Activated CD8-positive, alpha-beta memory T cell treated with anti-CD3 and anti-CD28 coated beads for 24 hours (primary cell): ENCODE measurements around the gene STK17A.
A peak's percentile ranks its signal among the peaks of the same experiment; 100 is the strongest.

Source experiments
- DNase-seq: peaks from one replicate; pipeline ENCODE4 v3.0.0-alpha.2; 2020

STK17A gene

DNA sequence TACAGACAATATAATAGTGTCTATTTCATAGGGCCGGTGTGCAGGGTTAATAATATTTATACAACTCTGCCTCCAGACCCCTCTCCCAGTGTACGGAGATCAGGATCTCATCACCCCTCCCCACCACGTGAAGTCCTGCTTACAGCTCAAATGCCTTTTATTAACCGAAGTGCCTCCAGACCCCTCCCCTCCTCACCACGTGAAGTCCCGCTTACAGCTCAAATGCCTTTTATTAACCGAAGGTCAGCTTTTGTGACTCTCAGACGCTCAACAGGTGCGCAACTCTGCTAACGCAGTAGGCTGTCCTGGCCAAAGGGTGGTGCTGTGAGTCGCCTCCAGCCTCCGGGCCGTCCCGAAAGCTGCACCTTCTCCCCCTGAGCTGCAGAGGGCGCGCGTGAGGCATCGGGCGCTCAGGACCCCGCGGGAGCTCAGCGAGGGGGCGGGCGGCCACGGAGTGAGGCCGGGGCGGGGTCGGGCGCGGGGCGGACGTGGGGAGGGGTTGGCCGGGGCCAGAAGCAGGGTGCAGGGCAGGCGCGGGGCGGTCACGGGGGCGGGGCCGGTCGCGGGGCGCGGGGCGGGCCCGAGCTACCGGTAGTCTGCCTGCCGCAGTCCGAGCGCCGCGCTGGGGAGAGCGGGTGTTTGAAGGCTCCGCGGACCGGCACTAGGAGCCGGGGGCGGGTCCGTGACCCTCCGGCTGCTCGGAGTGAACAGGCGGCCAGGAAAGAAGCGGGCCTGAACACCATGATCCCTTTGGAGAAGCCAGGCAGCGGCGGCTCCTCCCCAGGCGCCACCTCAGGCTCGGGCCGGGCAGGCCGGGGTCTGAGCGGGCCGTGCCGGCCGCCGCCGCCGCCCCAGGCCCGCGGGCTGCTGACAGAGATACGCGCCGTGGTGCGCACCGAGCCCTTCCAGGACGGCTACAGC is at the start of gene STK17A:
Gene STK17A (plus strand): TSS at position 606 of the 921 bp plus-strand sequence. CDS start 136 bp downstream, at position 742.
- DNase-seq, result peak; percentile 98

DNA sequence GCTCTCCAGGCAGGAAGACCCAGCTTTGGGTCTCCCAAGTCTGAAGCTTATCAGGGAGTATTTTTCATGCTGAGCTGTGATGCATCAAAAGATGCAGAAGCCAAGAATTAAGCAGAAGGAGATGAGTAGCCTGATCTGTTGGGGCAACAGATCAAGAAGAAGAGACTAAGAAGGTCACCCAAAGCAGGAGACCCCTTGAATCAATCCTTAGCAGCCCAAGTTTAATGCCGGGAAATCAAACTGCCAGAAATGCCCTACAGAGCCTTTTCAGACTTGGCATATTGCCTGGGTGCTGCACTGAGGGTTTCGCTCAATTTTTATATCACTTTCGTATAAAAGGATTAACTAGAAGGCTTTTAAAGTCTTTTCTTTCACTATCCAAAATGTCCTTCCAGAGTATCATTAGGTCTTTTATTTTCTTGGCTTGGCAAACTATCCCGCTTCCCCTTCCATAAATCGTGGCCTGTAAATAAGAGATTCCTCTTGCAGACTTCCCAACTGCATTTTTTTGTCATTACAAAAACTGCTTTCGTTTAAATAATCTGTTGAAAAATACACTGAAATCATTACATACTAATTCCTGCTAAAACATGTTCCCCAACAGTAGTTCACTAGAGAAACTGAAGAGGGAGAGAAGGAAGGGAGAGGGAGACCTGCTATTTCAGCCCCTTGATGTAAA is 49.0 kb upstream of the STK17A start:
- DNase-seq, result no peak

DNA sequence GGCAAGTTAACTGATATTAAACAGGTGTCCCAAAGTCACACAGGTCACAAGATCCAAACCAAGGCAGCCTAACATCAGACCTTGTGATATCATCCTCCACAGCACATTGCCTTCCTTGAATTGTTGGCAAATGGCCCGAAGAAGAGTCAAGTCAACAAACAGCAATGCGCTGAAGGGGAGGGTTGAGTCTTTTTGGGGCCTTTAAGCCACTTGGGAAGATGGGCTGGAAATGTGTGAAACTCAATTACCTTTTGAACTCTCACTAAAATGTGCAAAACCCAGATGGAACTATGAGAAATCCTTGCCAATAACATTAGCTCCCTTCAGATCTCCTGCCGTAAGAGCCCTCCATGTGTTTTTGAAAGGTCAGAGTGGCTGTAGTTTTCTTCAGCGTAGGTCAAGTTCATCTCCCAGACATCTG is 47.9 kb upstream of the STK17A start:
- no peak for DNase-seq

DNA sequence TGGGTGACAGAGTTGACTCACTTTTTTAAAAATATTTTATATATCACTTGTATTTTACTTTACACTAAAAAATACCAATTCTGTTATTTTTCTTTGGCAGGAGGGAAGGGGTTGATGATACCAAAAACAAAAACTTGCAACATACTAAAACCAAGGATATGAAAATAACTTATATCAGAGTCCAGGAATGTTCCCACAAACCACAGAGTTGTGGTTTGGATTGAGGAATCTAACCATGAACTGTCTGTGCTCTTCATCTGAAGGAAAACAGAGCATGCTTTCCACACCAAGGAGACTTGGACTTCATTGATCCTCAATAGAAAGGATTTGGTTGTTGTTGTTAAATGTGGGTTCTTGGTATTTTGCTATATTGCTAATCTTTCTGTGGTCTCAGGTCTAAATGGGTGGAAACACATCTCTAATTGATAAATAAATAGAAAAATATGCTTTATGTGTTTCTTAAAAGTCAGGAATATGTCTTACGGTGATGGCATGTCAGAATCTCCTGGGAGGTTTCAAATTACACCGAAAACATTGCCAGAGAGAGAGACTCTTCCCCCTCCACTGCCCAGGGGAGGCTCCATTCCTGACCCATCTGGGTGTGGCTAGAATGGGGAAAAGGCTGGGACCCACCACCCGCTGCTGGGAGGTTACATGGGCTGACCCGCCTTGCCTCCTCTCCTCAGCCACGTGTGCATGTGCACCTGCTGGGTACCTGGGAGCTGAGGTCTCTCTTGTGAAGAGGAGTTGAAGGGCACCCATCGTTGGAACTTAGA is 46.9 kb upstream of the STK17A start:
- DNase-seq, result no peak

DNA sequence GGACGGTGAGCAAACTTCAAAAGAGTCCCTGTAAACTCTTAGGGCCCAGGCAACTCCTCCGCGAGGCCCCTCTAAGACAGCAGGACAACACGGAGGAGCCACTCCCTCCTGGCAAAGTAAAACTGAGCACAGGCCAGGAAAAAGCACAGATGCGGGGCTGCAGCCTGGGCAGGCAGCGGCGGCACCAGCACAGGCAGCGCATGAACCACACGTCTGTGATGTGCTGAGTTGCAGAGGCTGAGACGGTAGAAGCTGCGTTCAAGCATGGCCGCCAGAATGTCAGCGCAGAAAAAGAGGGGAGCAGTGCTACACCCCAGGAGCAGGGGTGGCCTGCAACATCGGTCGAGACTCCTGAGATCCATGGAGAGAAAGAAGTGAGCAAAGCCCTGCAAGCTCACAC is 46.1 kb upstream of the STK17A start:
- DNase-seq, result no peak

DNA sequence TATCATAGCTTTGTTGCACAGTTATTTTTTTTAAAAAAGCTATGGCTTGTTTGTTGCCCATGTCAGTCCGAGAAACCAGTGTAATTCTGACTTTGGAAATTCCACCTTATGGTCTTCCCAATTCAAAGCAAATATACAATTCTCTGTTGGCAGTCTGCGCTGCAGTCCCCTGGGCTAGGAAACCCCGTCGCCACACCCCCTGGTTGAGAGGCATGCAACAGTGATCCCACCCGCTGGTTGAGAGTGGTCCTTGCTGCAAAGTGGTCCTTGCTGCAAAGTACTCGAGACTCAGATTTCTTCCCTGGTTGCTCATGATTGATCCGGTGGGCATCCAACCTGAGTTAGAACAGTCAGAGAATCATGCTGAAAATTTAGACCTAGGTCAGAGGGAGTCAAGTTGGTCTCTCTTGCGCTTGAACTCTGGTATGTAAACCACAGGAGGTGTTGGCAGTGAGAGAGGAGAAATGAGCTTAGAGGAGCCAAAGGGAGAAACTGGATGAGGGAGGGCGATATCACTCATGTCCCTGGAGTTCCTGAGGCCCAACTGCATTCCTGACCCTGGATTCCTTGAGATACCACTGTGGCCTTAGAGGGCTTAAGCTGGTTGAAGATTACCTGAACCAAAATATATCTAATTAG is 45.0 kb upstream of the STK17A start:
- DNase-seq, result no peak

DNA sequence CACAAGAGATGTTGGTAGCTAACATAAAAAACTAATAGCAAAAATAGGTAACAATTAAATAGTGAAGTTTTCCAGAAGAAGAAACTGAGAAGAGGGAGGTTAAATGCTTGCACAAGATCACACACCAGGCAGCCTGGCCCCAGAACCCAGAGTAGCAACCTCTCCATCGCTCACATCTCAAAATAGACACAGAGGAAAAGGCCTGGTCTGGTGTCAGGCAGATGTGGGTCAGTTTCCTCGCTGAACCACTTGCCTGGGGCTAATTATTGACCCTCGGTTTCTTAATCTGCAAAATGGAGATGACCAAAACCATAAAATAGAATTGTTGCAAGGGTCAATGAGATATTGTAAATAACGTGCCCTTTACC is 44.5 kb upstream of the STK17A start:
- no peak for DNase-seq

DNA sequence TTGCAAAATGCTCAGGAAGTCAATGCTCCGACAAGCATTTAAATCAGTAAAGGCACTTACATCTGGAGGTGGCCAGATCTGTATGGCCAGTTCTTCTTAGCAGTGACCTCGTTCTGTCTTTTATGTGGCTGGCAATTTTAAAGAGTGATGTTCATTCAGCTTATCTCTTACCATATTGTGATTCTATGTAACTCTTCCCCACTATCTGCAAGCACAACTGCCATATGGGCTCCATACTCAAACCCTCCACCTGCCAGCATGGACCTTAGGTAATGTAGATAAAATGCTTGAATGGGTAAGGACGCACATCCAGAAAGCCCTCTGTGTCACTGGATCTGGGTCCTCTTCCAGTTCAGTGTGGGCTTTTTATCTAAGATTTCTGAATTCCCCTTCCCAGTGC is 42.4 kb upstream of the STK17A start:
- DNase-seq, result no peak

DNA sequence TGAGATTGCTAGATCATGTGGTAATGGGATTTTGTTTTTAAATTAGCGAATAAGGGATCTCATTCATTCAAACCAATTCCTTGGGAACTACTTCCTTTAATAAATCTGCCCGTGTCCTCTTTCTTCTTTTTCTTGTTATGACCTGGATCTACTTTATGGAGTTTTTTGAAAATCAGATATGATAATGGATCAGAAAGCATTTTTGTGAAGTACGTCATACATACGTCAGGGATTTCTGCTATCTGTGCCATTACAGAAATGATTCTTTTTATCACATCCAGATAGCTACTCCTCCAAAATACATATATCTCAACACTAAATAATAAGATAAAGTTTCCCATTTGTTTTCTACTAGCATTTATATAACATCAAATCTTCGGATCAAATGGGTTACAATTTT is 40.2 kb upstream of the STK17A start:
- no peak for DNase-seq

DNA sequence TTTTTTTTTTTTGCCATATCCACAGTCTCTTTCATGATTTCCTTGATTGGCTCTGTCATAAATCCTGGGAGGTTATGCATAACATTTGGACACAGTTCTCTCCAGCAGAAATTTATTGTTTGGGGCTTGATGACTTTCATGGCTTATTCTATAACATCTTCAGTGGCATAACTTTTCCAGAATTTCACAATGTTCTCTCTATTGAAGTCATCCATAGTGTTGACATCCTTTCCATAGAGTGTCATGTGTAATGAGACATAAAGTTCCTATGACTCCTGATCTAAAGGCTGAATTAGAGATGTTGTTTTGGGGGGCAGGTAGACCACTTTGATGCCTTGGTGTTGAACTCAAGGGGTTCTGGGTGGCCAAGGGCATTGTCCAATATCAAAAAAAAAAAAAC is 36.7 kb upstream of the STK17A start:
- DNase-seq, result no peak

DNA sequence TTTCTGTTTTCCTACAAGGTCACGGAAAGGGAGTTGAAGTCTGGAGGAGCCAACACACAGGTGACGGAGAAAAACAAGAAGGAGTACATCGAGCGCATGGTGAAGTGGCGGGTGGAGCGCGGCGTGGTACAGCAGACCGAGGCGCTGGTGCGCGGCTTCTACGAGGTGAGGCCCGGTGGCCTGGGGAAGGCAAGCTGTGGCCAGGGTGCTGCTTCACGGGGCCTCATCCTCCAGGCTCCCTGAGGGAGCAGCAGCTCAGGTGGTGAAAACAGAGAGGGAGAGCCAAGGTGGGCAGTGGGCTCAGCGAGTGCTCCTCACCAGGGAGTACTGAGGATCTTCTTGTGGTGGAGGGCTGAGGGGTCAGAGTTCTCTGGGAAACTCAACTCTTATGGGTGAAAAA is 32.5 kb upstream of the STK17A start:
- no peak for DNase-seq

DNA sequence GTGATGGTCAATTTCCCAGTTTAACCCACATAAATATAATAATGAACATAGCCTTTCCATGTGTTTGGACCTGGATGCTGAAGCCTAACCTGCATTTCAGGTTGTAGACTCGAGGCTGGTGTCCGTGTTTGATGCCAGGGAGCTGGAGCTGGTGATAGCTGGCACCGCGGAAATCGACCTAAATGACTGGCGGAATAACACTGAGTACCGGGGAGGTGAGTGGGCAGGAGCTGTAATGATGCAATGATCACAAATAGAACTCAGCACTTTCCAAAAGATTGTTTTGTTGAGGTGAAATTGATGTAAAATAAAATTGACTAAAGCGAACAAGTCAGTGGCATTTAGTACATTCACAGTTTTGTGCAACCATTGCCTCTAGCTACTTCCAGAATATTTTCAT is 30.8 kb upstream of the STK17A start:
- no peak for DNase-seq

DNA sequence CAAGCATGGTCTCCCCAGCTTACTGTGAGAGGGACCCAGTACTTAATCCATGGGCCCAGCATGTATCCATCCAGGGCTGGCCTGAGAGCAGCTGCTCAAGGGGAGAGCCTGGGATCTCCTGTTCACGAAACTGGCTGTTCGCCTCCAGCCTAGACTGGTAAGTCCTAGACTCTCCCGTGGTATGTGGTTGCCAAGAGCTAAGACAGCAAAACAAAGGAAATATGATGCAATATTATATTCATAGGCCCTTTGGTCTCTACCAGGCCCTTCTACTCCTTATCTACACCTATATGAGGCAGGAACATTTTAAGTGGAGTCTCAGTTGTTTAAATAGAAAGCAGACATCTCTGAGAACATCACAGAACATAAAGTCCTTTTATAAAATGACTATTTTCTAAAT is 28.9 kb upstream of the STK17A start:
- DNase-seq, result no peak

DNA sequence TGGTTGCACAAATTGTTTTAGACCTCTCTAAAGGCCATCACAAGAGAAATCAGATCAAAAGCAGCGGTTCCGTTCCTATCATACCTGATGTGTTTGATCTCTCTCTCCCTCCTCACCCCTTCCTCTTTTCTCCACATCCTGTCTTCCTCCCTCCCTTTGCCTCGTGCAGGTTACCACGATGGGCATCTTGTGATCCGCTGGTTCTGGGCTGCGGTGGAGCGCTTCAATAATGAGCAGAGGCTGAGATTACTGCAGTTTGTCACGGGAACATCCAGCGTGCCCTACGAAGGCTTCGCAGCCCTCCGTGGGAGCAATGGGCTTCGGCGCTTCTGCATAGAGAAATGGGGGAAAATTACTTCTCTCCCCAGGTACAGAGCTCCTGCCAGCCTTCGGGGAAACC is 28.5 kb upstream of the STK17A start:
- DNase-seq, result no peak

DNA sequence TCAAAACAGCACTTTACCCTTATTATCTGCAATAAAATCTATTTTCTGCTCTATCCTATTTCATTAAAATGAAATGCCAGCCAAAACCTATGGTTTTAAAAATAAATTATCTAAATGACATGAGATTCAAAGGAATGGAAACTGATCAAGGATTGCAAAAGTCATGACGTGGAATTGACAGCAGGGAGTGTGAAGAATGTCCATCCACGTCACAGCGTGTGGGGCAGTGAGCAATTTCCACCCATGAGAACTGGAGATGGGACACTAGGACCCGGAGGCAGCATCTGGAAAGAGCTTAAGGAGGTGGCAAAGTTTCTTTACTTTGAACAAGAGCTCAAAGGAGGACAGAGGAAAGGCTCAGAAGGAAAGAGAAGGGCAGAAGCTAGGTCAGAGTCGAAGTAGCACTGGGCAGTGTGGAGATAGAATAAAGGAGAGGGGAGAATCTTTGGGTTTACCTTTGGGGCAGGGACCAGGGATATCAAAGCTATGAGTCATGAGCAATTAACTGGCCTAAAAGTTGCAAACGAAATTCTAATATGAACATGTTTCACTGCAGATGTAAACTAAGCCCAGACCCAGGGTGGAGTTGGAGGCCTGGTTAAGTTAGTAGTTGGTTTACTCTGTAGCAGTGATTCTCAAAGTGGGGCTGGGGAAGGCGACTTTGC is 24.9 kb upstream of the STK17A start:
- DNase-seq, result no peak

DNA sequence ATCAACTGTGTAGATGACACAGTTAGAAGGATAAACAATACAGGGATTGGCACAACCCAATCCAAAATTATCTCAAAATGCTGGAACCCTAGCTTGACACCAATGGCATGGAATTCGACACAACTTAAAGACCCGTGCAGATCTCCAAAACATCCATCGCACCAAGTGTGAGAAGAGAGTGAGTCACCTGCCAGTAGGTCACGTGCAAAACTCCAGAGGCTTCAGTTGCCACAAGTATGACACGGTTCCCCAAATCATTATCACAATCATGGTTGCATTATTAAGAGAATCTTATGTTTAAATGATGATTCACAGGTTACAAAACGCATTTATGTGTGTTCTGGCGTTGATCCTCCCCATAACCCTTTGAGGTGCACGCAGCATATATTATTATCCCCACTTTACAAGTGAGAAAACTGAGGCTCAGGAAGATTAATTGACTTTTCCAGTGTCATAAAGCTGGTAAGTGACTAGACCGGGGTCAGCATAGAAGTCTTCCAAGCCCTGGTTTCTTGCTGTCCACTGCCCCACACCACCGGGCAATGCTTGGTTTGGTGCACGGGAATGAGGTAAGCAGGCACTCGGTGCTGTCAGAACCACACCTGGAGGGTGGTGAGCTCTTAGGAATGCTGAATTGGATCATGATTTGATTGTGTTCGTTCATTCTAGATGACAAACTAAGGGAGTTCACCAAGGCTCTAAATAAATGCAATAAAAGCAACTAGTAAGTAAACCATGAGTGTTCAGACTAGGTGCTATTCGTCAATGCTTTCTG is 23.6 kb upstream of the STK17A start:
- DNase-seq, result no peak

DNA sequence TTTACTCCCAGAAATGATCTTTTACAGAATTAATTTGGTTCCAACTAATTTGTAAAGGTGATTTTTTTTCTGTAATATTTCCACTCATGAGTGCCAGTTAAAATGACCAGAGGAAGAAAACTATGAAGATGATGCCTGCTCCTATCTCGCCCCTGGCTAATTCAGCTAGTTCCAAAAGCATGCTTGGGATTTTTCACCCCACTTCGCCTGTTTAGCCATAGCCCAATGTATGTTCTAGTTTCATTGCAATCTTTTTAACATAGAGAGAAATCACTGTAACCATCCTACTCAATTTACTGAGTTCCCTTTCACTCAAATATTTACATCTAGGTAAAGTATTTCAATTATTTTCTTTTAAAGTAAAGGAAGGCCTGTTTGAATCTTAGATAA is 23.0 kb upstream of the STK17A start:
- no peak for DNase-seq

DNA sequence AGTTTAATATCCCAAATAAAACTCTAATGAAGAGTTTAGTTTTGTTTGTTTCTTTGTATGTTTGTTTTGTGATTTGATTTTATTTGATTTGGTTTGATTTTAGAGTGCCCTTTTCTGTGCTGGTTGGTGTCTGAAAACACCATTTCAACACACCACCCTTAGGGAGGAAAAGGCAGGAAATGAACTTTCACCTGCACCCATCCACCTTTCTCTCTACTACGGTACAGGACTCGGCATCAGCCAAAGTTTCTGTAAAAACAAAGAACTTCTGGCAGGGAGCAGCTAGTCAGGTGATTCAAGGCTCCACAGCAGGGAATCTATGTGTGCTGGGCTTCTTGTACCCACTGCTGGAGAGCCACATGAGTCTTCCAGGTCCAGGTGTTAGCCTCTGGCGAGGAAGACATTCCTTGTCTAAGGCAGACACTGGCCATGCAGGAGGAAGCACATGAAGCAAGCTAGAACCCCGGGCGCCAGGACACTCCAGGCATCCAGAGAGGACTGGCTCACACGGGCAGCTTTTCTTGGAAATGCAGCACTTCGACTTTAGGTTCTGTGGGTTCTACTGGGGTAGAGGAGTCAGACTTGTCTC is 22.1 kb upstream of the STK17A start:
- no peak for DNase-seq

DNA sequence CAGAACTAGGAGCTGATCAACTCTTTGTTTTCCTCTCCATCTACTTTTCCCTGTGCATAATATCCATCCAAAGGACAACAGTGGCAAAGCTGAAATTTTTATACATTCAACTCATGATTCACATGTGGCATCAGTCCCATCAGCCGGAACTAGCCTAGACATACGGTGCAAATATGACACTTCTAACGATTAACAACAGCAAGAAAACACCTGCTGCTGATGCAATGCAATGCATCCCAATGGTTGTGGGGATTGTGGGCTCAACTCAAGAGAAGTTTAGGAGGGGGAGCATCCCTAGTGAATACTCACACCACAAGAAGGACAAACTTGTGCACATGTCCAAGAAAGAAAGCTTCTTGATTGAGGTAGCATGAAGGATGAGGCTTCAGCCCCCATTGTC is 20.5 kb upstream of the STK17A start:
- no peak for DNase-seq

DNA sequence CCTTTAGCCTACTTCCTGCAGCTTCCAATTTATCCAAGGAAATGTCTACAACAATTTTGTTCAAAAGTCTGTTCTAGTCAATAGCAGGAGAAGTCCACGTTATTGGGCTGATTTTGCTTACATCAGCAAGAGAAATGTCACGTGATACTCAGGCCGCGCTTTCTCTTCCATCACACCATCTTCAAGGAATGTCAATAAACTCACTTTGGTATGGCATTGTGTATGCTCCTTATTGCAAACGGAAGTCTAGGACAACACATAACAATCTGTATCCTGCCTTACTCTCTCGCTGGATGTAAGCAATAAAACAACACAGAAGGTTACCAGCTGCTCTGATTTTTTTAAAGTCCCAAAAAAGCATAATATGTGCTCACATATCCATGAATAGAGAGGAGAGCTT is 17.1 kb upstream of the STK17A start:
- DNase-seq, result no peak

DNA sequence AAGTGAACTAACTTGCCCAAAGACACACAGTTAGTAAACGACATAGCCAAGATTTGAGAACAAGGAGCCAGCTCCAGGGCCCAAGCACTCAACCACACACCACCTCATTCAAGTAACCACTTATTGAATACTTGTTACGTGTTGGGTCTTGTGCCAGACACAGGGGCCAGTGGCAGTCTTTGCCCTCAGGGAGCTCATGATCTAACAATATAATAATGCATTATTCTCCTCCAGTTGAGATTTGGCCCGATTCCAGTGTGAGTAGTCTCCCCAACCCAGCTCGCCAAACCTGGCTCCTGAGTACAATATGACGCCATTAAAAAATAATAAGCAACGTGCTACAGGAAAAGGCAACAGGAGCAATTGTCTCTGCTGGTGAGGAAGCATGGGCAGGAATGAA is 14.4 kb upstream of the STK17A start:
- DNase-seq, result no peak
